ENCODE results near the gene ZDHHC1. TPM values are rescaled to one million over a fixed set of nuclear protein-coding genes. Genes with fewer than 3 reads are reported as not detected.

The ZDHHC1 gene
- total RNA-seq, 1 donor, result 0.63 TPM

DNA sequence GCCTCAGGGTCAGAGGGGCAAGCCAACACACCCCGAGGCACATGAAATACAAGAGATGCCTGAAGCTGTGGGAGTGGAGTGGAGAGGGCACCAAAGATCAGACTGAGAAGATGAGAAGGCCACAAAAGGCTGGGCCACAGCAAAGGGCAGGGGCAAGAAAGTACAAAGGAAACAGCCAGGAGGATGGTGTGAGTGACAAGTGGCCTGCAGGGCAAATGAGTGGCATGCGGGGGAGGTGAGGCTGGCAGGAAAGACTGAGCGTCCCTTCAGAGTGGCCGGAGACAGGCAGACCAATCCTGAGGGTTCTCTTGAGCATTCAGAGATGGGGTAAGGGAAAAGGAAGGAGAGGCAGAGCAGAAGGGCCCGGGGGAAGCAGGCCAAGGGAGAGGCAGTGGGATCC lies 37.8 kb upstream of the ZDHHC1 start:
- Histone ChIP-seq H3K4me3 (ENCODE audit: low read length) (no peak overlapping the region), H3K4me1 (ENCODE audit: insufficient read depth, low read length) (no peaks in the 10 kb centered on the region), H3K9me3 (ENCODE audit: low read depth, low read length) (no peaks in the 10 kb centered on the region), H3K27me3 (ENCODE audit: insufficient read depth, low read length) (no peaks in the 10 kb centered on the region)

GRCh38 chr16:67451704-67452435 lies 35.6 kb upstream of the ZDHHC1 start:
- Histone ChIP-seq H3K4me3 (ENCODE audit: low read length) (no peak overlapping the region), H3K9me3 (ENCODE audit: low read depth, low read length) (no peaks in the 10 kb centered on the region), H3K27me3 (ENCODE audit: insufficient read depth, low read length) (no peaks in the 10 kb centered on the region), H3K4me1 (ENCODE audit: insufficient read depth, low read length) (no peaks in the 10 kb centered on the region)

DNA sequence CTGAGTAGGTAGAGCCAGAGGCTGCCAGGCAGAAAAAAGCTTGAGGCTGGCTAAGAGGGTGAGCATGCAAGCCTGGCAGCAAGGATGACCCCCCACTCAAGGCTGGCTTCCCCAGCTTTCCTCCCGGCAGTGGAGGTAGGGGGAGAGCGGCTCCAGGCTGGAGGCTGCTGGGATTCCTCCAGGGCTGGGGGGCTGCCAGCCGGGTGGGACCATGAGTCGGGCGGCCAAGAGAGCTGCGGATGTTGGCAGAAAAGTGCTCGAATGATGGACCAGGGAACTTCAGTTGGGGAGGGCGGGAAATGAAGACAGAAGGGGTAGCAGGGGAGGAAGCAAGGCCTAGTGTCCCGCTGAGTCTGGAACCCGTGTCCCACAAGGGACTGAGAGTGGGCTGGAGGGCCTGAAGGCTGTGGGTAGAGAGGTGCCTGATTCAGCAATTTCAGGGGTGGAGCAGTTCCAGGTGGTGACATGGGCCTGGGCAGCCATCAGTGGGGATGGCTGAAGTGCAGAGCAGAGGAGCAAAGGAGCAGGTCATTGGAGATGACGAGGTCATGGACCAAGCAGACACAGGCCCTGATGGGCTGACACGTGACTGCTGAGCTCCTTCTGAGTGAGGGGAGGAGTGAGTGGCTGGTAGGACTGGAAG lies 34.9 kb upstream of the ZDHHC1 start:
- Histone ChIP-seq H3K4me1 (ENCODE audit: insufficient read depth, low read length) (no peaks in the 10 kb centered on the region), H3K4me3 (ENCODE audit: low read length) (no peak overlapping the region), H3K27me3 (ENCODE audit: insufficient read depth, low read length) (no peaks in the 10 kb centered on the region), H3K9me3 (ENCODE audit: low read depth, low read length) (no peaks in the 10 kb centered on the region)

- H3K4me1 ChIP-seq (ENCODE audit: insufficient read depth, low read length), result no peaks in the 10 kb centered on the region
- H3K4me3 ChIP-seq (ENCODE audit: low read length), result no peak overlapping the region
- H3K27me3 ChIP-seq (ENCODE audit: insufficient read depth, low read length), result no peaks in the 10 kb centered on the region
- no peaks in the 10 kb centered on the region for H3K9me3 ChIP-seq (ENCODE audit: low read depth, low read length)
Measured at GRCh38 chr16:67449739-67450138, 33.5 kb upstream of the ZDHHC1 start.

- Histone ChIP-seq H3K4me1 (ENCODE audit: insufficient read depth, low read length) (no peaks in the 10 kb centered on the region), H3K27me3 (ENCODE audit: insufficient read depth, low read length) (no peaks in the 10 kb centered on the region), H3K9me3 (ENCODE audit: low read depth, low read length) (no peaks in the 10 kb centered on the region), H3K4me3 (ENCODE audit: low read length) (no peak overlapping the region)
Measured at GRCh38 chr16:67449336-67449735, 33.1 kb upstream of the ZDHHC1 start.

GRCh38 chr16:67448580-67448979 lies 32.3 kb upstream of the ZDHHC1 start:
- Histone ChIP-seq H3K4me3 (ENCODE audit: low read length) (no peak overlapping the region), H3K9me3 (ENCODE audit: low read depth, low read length) (no peaks in the 10 kb centered on the region), H3K27me3 (ENCODE audit: insufficient read depth, low read length) (no peaks in the 10 kb centered on the region), H3K4me1 (ENCODE audit: insufficient read depth, low read length) (no peaks in the 10 kb centered on the region)

- no peaks in the 10 kb centered on the region for H3K9me3 ChIP-seq (ENCODE audit: low read depth, low read length)
- H3K4me1 ChIP-seq (ENCODE audit: insufficient read depth, low read length), result no peaks in the 10 kb centered on the region
- no peaks in the 10 kb centered on the region for H3K27me3 ChIP-seq (ENCODE audit: insufficient read depth, low read length)
- H3K4me3 ChIP-seq (ENCODE audit: low read length), result no peak overlapping the region
Measured at GRCh38 chr16:67447508-67448076, 31.3 kb upstream of the ZDHHC1 start.

DNA sequence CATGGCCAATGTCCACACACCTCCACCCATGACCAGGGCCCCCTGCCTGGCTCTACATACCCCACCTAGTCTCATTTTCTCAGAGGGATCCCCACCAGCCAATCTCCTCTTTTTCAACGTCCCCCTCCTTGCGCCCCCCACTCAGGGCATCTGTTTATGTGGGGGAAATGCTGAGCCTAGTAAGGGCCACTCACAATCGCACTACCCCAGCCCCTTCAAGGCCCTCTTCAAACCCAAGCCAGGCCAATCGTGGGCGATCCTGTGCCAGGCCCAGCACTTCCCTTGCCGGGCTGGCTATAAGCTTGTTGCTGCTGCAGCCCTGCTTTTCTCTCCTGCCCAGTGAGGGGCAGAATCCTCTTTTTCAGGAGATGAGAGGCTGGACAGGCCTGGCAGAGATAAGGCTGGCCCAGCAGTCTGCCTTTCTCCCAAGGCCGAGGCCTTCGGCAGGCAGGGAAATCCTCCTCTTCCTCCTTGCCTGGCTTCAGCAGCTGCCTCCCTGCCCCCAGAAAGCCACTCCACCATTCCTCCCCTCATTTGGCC lies 30.8 kb upstream of the ZDHHC1 start:
- no peaks in the 10 kb centered on the region for H3K27me3 ChIP-seq (ENCODE audit: insufficient read depth, low read length)
- H3K9me3 ChIP-seq (ENCODE audit: low read depth, low read length), result no peaks in the 10 kb centered on the region
- no peak overlapping the region for H3K4me3 ChIP-seq (ENCODE audit: low read length)
- H3K4me1 ChIP-seq (ENCODE audit: insufficient read depth, low read length), result no peaks in the 10 kb centered on the region

- Histone ChIP-seq H3K9me3 (ENCODE audit: low read depth, low read length) (no peaks in the 10 kb centered on the region), H3K4me1 (ENCODE audit: insufficient read depth, low read length) (no peaks in the 10 kb centered on the region), H3K27me3 (ENCODE audit: insufficient read depth, low read length) (no peaks in the 10 kb centered on the region), H3K4me3 (ENCODE audit: low read length) (no peak overlapping the region)
Measured at GRCh38 chr16:67445913-67446907, 29.9 kb upstream of the ZDHHC1 start.

GRCh38 chr16:67445441-67445912 lies 29.2 kb upstream of the ZDHHC1 start:
- Histone ChIP-seq H3K27me3 (ENCODE audit: insufficient read depth, low read length) (no peaks in the 10 kb centered on the region), H3K4me3 (ENCODE audit: low read length) (no peak overlapping the region), H3K9me3 (ENCODE audit: low read depth, low read length) (no peaks in the 10 kb centered on the region), H3K4me1 (ENCODE audit: insufficient read depth, low read length) (no peaks in the 10 kb centered on the region)

DNA sequence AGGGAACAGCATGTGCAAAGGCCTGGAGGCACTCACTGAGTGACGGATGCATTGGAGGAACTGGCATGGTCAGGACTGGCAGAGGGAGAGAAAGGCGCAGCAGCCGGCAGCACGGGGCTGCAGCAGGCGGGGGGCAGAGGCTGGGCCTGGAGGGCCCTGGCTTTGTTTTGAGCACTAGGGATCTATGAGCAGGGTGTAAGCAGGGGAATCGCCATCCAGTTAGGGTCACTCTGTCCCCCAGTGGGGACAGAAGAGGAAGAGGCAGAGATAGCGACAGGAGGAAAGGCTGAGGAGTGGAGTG lies 28.8 kb upstream of the ZDHHC1 start:
- H3K9me3 ChIP-seq (ENCODE audit: low read depth, low read length), result no peaks in the 10 kb centered on the region
- no peaks in the 10 kb centered on the region for H3K4me1 ChIP-seq (ENCODE audit: insufficient read depth, low read length)
- H3K4me3 ChIP-seq (ENCODE audit: low read length), result no peak overlapping the region
- no peaks in the 10 kb centered on the region for H3K27me3 ChIP-seq (ENCODE audit: insufficient read depth, low read length)

DNA sequence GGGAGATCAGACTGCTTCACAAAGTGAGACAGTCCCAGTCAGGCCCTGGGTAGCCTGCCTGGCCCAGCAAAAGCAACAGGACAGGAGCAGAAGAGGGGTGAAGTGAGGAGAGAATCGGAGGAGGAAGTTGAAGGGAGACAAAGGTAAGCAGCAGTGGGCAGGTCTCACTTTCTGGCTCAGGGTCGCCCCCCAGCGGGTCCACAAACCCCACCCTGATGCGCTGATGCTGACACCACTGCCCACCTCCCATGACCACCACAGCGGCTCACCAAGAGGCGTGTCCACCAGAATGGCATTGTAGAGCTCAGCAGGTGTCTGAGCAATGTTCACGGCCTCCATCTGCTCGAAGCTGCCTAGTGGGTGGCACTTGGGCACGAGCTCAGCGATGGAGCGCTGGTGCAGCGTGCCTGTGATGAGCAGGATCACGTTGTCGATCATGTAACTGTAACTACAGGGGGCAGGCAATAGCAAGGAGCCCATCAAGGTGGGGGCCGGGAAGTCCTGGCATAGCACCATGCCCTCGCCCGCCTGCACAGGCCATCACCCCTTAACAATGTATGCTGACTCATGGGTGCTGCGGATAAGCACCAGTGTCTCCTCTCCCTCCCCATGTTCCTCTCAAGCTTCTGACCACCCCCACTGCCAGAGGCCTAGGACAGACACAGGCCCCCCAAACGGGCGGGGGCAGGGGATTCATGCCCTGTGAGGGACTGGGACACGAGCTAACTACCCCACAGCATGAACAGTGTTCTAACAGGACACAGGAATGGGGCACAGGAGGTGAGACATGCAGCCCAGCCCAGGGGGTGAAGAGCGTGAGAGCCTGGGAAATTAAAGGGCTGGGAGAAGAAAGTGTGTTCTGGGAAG lies 28.2 kb upstream of the ZDHHC1 start:
- Histone ChIP-seq H3K27me3 (ENCODE audit: insufficient read depth, low read length) (no peaks in the 10 kb centered on the region), H3K4me1 (ENCODE audit: insufficient read depth, low read length) (no peaks in the 10 kb centered on the region), H3K4me3 (ENCODE audit: low read length) (no peak overlapping the region), H3K9me3 (ENCODE audit: low read depth, low read length) (no peaks in the 10 kb centered on the region)

DNA sequence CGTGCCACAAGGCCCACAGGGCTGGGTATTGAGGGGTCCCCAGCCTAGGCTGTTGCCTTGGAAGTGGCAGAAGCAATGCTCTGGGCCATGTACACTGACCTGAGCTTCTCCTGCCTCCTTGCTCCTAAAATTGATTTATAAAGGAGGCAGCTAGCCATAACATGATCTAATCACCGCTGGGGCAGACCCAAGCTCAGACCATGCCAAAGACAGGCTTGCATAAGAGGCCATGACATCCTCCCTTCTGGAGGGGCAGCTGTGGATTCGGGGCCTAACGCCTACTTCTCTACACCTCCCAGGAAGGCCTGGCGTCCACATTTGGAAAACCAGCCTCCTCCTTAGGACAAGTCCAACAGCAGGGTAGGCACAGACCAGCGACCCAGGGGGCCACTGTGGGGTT lies 27.0 kb upstream of the ZDHHC1 start:
- Histone ChIP-seq H3K4me1 (ENCODE audit: insufficient read depth, low read length) (no peaks in the 10 kb centered on the region), H3K4me3 (ENCODE audit: low read length) (no peak overlapping the region), H3K27me3 (ENCODE audit: insufficient read depth, low read length) (no peaks in the 10 kb centered on the region), H3K9me3 (ENCODE audit: low read depth, low read length) (no peaks in the 10 kb centered on the region)
